Measurements from ENCODE around the gene ZNF469.

DNA sequence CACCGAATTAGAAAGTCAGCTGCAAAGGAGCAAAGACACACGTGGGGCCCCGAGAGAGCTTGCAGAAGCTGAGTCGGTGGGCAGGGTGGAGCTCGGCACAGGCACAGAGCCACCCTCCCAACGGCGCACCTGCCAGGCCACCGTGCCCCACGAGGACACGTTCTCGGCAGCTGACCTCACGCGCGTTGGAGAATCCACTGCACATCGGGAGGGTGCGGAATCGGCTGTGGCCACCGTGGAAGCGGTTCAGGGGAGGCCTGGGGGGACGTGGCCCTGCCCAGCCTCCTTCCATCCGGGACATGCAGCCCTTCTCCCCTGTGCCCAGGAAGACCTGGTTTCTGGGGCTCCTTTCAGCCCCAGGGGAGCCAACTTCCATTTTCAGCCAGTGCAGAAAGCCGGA, 49.4 kb downstream of the ZNF469 start:
- TF ChIP-seq EZH2 (IDR thresholded peaks at IDR 0.05) (no peak), POLR2AphosphoS5 (IDR thresholded peaks at IDR 0.05; ENCODE audit: borderline replicate concordance, low read depth, low read length) (no peak)

All from SK-N-MC (cell line).